ENCODE measurements around the gene PADI3.

- TF ChIP-seq POLR2A (IDR thresholded peaks at IDR 0.05), result no peak
- TF ChIP-seq CTCF (IDR thresholded peaks at IDR 0.05), result no peak
These were observed 52.9 kb downstream of the PADI3 start for GRCh38 chr1:17301767-17302166.

All from heart left ventricle (tissue), 13 donors.